Neural cell (in vitro differentiated cells): ENCODE results near the gene OGFOD3.
"Not testable (repeated sequence)": the region's sequence is repeated elsewhere in the genome, so short reads cannot be mapped to it uniquely, and the experiment has no call there.

ENCODE experiments used
- EP300 ChIP-seq: fragments of 450-650 bp; conservative IDR thresholded peaks from 2 replicates; pipeline ENCODE4 v1.6.1; 2014; ENCODE audit warnings: antibody characterized with exemption, mild to moderate bottlenecking, moderate library complexity; ENCODE audit not compliant: poor library complexity, severe bottlenecking
- EZH2 ChIP-seq: fragments of 200-600, 300-800 bp; shearing (Covaris generic), sonication (generic); IDR thresholded peaks from 2 replicates; pipeline ENCODE4 v1.6.1; 2014; ENCODE audit warnings: antibody characterized with exemption, low read length, borderline replicate concordance, mild to moderate bottlenecking; ENCODE audit not compliant: insufficient read depth, poor library complexity, severe bottlenecking
- SMC3 ChIP-seq: fragments of 450-650 bp; conservative IDR thresholded peaks from 2 replicates; pipeline ENCODE4 v1.6.1; 2014; ENCODE audit warnings: antibody characterized with exemption, mild to moderate bottlenecking, moderate library complexity; ENCODE audit not compliant: poor library complexity
- TF ChIP-seq, protein P1 (sequence below): fragments of 450-650 bp; IDR thresholded peaks from 2 replicates; pipeline ENCODE4 v1.5.1; 2014; ENCODE audit warnings: antibody characterized with exemption, mild to moderate bottlenecking, moderate library complexity; ENCODE audit not compliant: poor library complexity, severe bottlenecking

DNA sequence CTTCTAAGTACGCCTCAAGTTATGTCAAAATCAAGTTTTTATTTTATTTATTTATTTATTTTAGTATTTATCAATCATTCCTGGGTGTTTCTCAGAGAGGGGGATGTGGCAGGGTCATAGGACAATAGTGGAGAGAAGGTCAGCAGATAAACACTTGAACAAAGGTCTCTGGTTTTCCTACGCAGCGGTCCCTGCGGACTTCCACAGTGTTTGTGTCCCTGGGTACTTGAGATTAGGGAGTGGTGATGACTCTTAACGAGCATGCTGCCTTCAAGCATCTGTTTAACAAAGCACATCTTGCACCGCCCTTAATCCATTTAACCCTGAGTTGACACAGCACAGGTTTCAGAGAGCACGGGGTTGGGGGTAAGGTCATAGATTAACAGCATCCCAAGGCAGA lies 34.8 kb upstream of the OGFOD3 start:
- TF ChIP-seq, protein P1, sequence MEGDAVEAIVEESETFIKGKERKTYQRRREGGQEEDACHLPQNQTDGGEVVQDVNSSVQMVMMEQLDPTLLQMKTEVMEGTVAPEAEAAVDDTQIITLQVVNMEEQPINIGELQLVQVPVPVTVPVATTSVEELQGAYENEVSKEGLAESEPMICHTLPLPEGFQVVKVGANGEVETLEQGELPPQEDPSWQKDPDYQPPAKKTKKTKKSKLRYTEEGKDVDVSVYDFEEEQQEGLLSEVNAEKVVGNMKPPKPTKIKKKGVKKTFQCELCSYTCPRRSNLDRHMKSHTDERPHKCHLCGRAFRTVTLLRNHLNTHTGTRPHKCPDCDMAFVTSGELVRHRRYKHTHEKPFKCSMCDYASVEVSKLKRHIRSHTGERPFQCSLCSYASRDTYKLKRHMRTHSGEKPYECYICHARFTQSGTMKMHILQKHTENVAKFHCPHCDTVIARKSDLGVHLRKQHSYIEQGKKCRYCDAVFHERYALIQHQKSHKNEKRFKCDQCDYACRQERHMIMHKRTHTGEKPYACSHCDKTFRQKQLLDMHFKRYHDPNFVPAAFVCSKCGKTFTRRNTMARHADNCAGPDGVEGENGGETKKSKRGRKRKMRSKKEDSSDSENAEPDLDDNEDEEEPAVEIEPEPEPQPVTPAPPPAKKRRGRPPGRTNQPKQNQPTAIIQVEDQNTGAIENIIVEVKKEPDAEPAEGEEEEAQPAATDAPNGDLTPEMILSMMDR: not testable (repeated sequence)
- not testable (repeated sequence) for TF ChIP-seq EP300, SMC3, EZH2
